Measurements from ENCODE around the gene ATP6AP2. TPM values are rescaled to one million over a fixed set of nuclear protein-coding genes. Genes with fewer than 3 reads are reported as not detected.

The ATP6AP2 gene
- total and polyA plus RNA-seq, 2 of the 4 experiments (the other 2 are of a cell fraction) = 76.2 to 175 TPM

DNA sequence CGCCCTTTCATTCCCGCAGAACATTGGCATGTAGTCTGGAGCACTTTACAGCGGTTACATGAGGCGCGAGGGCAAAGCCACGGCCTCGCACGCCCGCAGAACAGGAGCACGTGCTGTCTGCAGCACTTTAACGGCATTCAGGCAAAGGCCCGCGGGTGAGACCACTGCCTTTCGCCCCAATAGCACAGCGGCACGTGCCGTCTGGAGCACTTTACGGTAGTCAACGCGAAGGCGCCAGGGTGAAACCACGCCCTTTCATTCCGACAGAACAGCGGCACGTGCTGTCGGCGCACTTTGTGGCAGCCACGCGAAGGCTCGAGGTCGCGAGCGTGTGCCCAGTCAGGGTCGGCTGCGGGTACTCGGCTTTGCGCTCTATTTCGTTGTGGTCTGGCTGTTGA is 42.4 kb downstream of the ATP6AP2 start, which contains the start of gene MPC1L:
MPC1L (plus strand) TSS at position 290 of the 398 bp plus-strand sequence. CDS start 138 bp downstream, outside the sequence.
- Histone ChIP-seq H4K91ac (ENCODE audit: insufficient read depth, low read depth, low read length) (no peak within 1 kb of the TSS), H2BK20ac (ENCODE audit: low read depth, low read length) (no peak within 1 kb of the TSS), H4K8ac (ENCODE audit: low read depth in 2 of 2, low read length in 2 of 2) (no peak within 1 kb of the TSS), H2AFZ (replicated peaks; ENCODE audit: low read length, poor library complexity) (peak within 1 kb of the TSS; percentile 63), H4K5ac (ENCODE audit: low read depth, low read length) (no peak within 1 kb of the TSS), H2AK9ac (replicated peaks; ENCODE audit: low read depth, low read length, poor library complexity) (no peak within 1 kb of the TSS), H3K4ac (ENCODE audit: low read depth, low read length) (no peak within 1 kb of the TSS), H3K79me1 (ENCODE audit: low read depth in 1 of 2, low read length in 2 of 2) (no peaks in the 10 kb centered on the region), H3K9me3 (ENCODE audit: control insufficient read depth, insufficient read depth, low read length) (peaks cover 2% of the 10 kb centered on the region; the same call in 1 of the 2 replicates), H3K27ac (ENCODE audit: insufficient read depth, low read length) (no peak within 1 kb of the TSS), H2BK5ac (ENCODE audit: low read depth, low read length, poor library complexity, severe bottlenecking) (no peak within 1 kb of the TSS), H2BK120ac (ENCODE audit: low read depth, low read length) (no peak within 1 kb of the TSS), H3K9me1 (ENCODE audit: insufficient read depth, low read length) (no peaks in the 10 kb centered on the region), H3K4me3 (ENCODE audit: insufficient read depth, low read depth, low read length) (no peak within 1 kb of the TSS), H3K56ac (ENCODE audit: extremely low read depth, insufficient read depth, low read length) (no peak within 1 kb of the TSS), H3K36me3 (ENCODE audit: control insufficient read depth, insufficient read depth, low read length) (peaks cover 3% of the 10 kb centered on the region; the same call in 1 of the 2 replicates), H3K4me2 (ENCODE audit: low read depth, low read length) (no peak within 1 kb of the TSS), H3K9ac (ENCODE audit: low read depth, low read length) (no peak within 1 kb of the TSS), H4K20me1 (ENCODE audit: insufficient read depth, low read length) (no peaks in the 10 kb centered on the region), H2AK5ac (ENCODE audit: low read depth, low read length) (no peak within 1 kb of the TSS), H3K4me1 (ENCODE audit: control insufficient read depth, insufficient read depth, low read length) (no peaks in the 10 kb centered on the region), H2BK15ac (ENCODE audit: low read depth, low read length) (no peak within 1 kb of the TSS), H3K23ac (ENCODE audit: low read depth, low read length) (no peak within 1 kb of the TSS), H3K18ac (ENCODE audit: low read depth, low read length) (no peak within 1 kb of the TSS), H3K27me3 (ENCODE audit: control insufficient read depth, insufficient read depth, low read length) (peaks cover under 1% of the 10 kb centered on the region), H3K14ac (replicated peaks; ENCODE audit: low read depth, low read length) (no peak within 1 kb of the TSS)
- dilution Hi-C loops (cut with HindIII; ENCODE audit: low sequenced_read_pairs, unreplicated experiment) = no loop called here
- TF ChIP-seq MAFK (IDR thresholded peaks at IDR 0.05; ENCODE audit: low read depth, low read length) (no peak), MXI1 (IDR thresholded peaks at IDR 0.05; ENCODE audit: borderline replicate concordance, low read depth, low read length) (no peak), CHD1 (IDR thresholded peaks at IDR 0.05; ENCODE audit: low read depth, low read length) (no peak), MAZ (IDR thresholded peaks at IDR 0.05; ENCODE audit: borderline replicate concordance, low read depth, low read length) (no peak)
- DNase-seq (no peak), ATAC-seq (ENCODE audit: low read depth) (no peak)
- POLR2A ChIA-PET (ENCODE audit: unreplicated experiment) = no interaction called here
- in situ Hi-C loops (cut with MboI; ENCODE audit: low sequenced_read_pairs) = no loop called here
- BruUV-seq (replicated peaks) = no TSS peak
- 90% methylated on average over 38 of the region's 38 CpGs; no CpG with 5 or more reads in 1 of the 2 experiments for WGBS, 2 experiments (ENCODE audit: extremely low coverage in 2 of 2, insufficient read length in 1 of 2)
- intact Hi-C loops (cut with micrococcal nuclease) = no loop called here
- CTCF ChIA-PET = no interaction called here

Measured in IMR-90 (cell line).